Esophagus muscularis mucosa (tissue), 4 donors: ENCODE data around the gene MLLT3. TPM values are rescaled to one million over a fixed set of nuclear protein-coding genes. Genes with fewer than 3 reads are reported as not detected.
A peak's percentile ranks its signal among the peaks of the same experiment; 100 is the strongest.

ENCODE experiments used
- DNase-seq: peaks from one replicate; pipeline ENCODE4 v3.0.0-alpha.2; 2017; ENCODE audit errors: extremely low spot score
- H3K27ac ChIP-seq, 4 donors: fragments of 200-600 bp; sonication (generic); replicated peaks in 1 of 4; 1 replicate in 3 of 4; 2 replicates in 1 of 4; pipeline ENCODE4 v1.5.1; 2016 to 2019; ENCODE audit warnings: mild to moderate bottlenecking in 1 of 4
- H3K27me3 ChIP-seq, 4 donors: fragments of 200-600 bp; sonication (generic); one replicate each; pipeline versions ENCODE4 v1.5.1 to v1.6.0; 2016 to 2019
- H3K36me3 ChIP-seq, 4 donors: fragments of 200-600 bp; sonication (generic); one replicate each; pipeline ENCODE4 v1.5.1; 2016 to 2019
- H3K4me1 ChIP-seq, 4 donors: fragments of 200-600 bp; sonication (generic); one replicate each; pipeline ENCODE4 v1.5.1; 2016 to 2019
- H3K4me3 ChIP-seq, 4 donors: fragments of 200-600 bp; sonication (generic); 1 replicate in 2 of 4; 2 replicates in 2 of 4; pipeline ENCODE4 v1.5.1; 2016 to 2019; ENCODE audit warnings: mild to moderate bottlenecking in 4 of 4, moderate library complexity in 1 of 4
- H3K9me3 ChIP-seq, 4 donors: fragments of 200-600 bp; sonication (generic); 1 replicate in 3 of 4; 2 replicates in 1 of 4; pipeline ENCODE4 v1.5.1; 2016 to 2019
- CTCF ChIP-seq, 3 experiments: fragments of 200-600 bp in 2 of 3; fragments of 450-650 bp in 1 of 3; sonication (generic) in 2 of 3; IDR thresholded peaks; one replicate each; pipeline ENCODE4 v1.5.1; 2017 to 2019; ENCODE audit warnings: antibody characterized with exemption in 3 of 3, mild to moderate bottlenecking in 2 of 3, moderate library complexity in 1 of 3
- EP300 ChIP-seq: sonication (generic); formaldehyde crosslinking; IDR thresholded peaks from one replicate; pipeline ENCODE4 v1.6.1; 2017; ENCODE audit warnings: antibody characterized with exemption
- POLR2A ChIP-seq: fragments of 450-650 bp; IDR thresholded peaks from one replicate; pipeline ENCODE4 v1.6.1; 2017; ENCODE audit warnings: antibody characterized with exemption, moderate library complexity, mild to moderate bottlenecking, low read depth
- POLR2AphosphoS5 ChIP-seq, 2 donors: sonication (generic); formaldehyde crosslinking; IDR thresholded peaks; one replicate each; pipeline ENCODE4 v1.6.1; 2017; ENCODE audit warnings: antibody characterized with exemption in 2 of 2
- WGBS: methylation state at CpG from one replicate; pipeline ENCODE4 v1.1.5; 2018; 5-methylcytosine and 5-hydroxymethylcytosine counted together
- intact Hi-C: fragments of 100-400 bp; cut with DNase I; formaldehyde crosslinking; loops from one replicate; pipeline ENCODE4 v1.15.1; 2023
- total RNA-seq, 4 donors: library from RNA; depleted of rRNA; stranded (reverse); fragments of >200 nt; gene quantifications; one replicate each; pipeline versions ENCODE4 v1.1.0 to v1.2.1, GENCODE V29; 2016

The MLLT3 gene
- total RNA-seq, 4 donors from 2014 or later: 14.1 to 30.7 (median 18.0) TPM

DNA sequence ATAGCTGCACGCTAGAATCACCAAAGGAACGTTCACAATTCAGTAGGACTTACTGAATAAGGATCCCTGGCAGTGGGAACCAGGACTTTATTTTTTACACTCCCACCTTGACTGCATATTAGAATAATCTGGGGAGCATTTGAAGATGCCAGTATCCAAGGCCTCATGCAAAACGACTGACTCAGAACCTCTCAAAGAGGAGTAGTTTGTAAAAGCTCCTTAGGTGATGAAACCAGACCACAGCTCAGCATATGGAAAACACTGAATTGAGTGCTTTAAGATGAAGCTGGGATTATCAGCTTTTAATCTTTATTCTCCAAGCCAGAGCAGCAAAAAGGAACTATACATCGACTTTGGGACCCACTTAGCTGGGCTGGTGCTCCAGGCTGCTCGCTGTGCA is 288.3 kb downstream of the MLLT3 start:
- Histone ChIP-seq H3K36me3 (no peaks in the 10 kb centered on the region), H3K4me1 (no peaks in the 10 kb centered on the region), H3K27me3 (no peaks in the 10 kb centered on the region), H3K4me3 (no peak overlapping the region), H3K9me3 (no peaks in the 10 kb centered on the region), H3K27ac (no peak overlapping the region)
- TF ChIP-seq POLR2AphosphoS5 (IDR thresholded peaks at IDR 0.05): no peak
- TF ChIP-seq POLR2A: no peak
- no peak for TF ChIP-seq CTCF (IDR thresholded peaks at IDR 0.05)
- TF ChIP-seq EP300: no peak
- 89% methylated on average over 5 of the region's 5 CpGs for WGBS
- DNase-seq: no peak
- intact Hi-C loops: no loop called here

GRCh38 chr9:20331095-20331685 is 291.1 kb downstream of the MLLT3 start:
- H3K27ac ChIP-seq: no peak overlapping the region
- peak; percentile 55 for DNase-seq
- WGBS: 90% methylated on average over 5 of the region's 5 CpGs
- intact Hi-C loops: no loop called here
- no peaks in the 10 kb centered on the region for H3K4me1 ChIP-seq
- H3K4me3 ChIP-seq: no peak overlapping the region
- no peaks in the 10 kb centered on the region for H3K27me3 ChIP-seq
- TF ChIP-seq POLR2AphosphoS5 (IDR thresholded peaks at IDR 0.05) (no peak), EP300 (no peak), POLR2A (no peak), CTCF (IDR thresholded peaks at IDR 0.05) (no peak)
- H3K9me3 ChIP-seq: no peaks in the 10 kb centered on the region
- H3K36me3 ChIP-seq: no peaks in the 10 kb centered on the region

DNA sequence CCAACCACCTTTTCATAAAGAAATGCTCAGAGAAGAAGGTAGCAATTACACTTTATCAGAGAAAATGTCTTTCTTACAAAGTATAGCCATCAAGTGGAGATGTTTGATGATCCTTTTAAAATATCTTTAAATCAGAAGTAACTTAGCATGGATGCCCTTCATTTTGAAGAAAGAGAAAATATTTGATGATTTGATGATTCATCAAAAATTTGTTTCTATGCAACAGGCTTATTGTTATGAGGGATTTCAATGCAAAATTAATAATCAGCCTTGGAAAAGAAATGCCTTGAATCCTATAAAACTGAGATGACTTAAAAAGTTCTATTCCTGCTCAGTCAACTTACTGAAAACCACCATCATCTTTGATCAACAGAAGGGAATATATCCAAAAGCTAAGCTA is 291.6 kb downstream of the MLLT3 start:
- Histone ChIP-seq H3K9me3 (no peaks in the 10 kb centered on the region), H3K4me3 (no peak overlapping the region), H3K4me1 (no peaks in the 10 kb centered on the region), H3K27ac (no peak overlapping the region), H3K36me3 (no peaks in the 10 kb centered on the region), H3K27me3 (no peaks in the 10 kb centered on the region)
- intact Hi-C loops: no loop called here
- TF ChIP-seq EP300 (no peak), POLR2A (no peak), CTCF (IDR thresholded peaks at IDR 0.05) (no peak), POLR2AphosphoS5 (IDR thresholded peaks at IDR 0.05) (no peak)
- DNase-seq: no peak

DNA sequence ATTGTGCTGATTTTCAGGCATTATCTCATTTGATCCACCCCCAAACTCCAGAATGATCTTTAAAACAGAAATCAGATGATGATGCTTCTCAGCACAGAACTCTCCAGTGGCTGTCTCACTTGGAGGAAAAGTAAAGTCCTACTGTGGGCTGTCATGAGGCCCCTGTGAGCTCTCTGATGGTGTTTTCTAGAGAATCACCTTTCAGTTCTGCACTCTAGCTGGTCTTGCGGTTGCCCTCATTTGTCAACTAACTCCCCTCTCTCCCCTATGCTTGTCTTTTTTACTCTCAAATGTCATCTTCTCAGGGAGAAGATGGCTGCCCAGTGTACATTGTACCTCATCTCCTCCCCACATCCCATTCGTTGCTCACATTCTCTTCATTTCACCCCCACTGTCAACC is 295.8 kb downstream of the MLLT3 start:
- H3K4me1 ChIP-seq: peaks cover 0 to 3% (median 0%) of the 10 kb centered on the region in 4 donors
- DNase-seq: peak; percentile 50
- no peaks in the 10 kb centered on the region for H3K9me3 ChIP-seq
- intact Hi-C loops: no loop called here
- no peak for TF ChIP-seq POLR2AphosphoS5 (IDR thresholded peaks at IDR 0.05)
- no peak for TF ChIP-seq EP300
- no peak for TF ChIP-seq CTCF (IDR thresholded peaks at IDR 0.05)
- no peak for TF ChIP-seq POLR2A
- H3K27ac ChIP-seq: no peak overlapping the region
- WGBS: 96% methylated on average over 2 of the region's 2 CpGs
- H3K36me3 ChIP-seq: no peaks in the 10 kb centered on the region
- H3K27me3 ChIP-seq: no peaks in the 10 kb centered on the region
- no peak overlapping the region for H3K4me3 ChIP-seq

- Histone ChIP-seq H3K36me3 (no peaks in the 10 kb centered on the region), H3K4me3 (no peak overlapping the region), H3K9me3 (no peaks in the 10 kb centered on the region), H3K27ac (no peak overlapping the region), H3K27me3 (no peaks in the 10 kb centered on the region), H3K4me1 (peaks cover 9 to 18% (median 11%) of the 10 kb centered on the region in 4 donors)
- 92% methylated on average over 9 of the region's 9 CpGs for WGBS
- no peak for DNase-seq
- intact Hi-C loops: no loop called here
- TF ChIP-seq POLR2A: no peak
Observed at GRCh38 chr9:20325008-20325407, 297.3 kb downstream of the MLLT3 start.
